ENCODE results near the gene PDCD5. TPM values are rescaled to one million over a fixed set of nuclear protein-coding genes. Genes with fewer than 3 reads are reported as not detected.

PDCD5 gene
- total RNA-seq, 2 donors from 2014 or later, result 71.8 to 80.9 TPM

GRCh38 chr19:32630338-32630737 is 49.3 kb downstream of the PDCD5 start:
- DNase-seq (ENCODE audit: low spot score), result no peak
- H3K4me1 Mint-ChIP-seq (ENCODE audit: low read depth in 2 of 2), result peaks cover 0 to 2% of the 10 kb centered on the region in 2 donors

GRCh38 chr19:32631381-32631780 is 50.4 kb downstream of the PDCD5 start:
- peaks cover 0 to 2% of the 10 kb centered on the region in 2 donors for H3K4me1 Mint-ChIP-seq (ENCODE audit: low read depth in 2 of 2)
- no peak overlapping the region for H3K4me3 Mint-ChIP-seq
- H3K36me3 Mint-ChIP-seq, result no peaks in the 10 kb centered on the region
- DNase-seq (ENCODE audit: low spot score) (no peak), ATAC-seq (no peak)
- no peaks in the 10 kb centered on the region for H3K9me3 Mint-ChIP-seq
- H3K27ac Mint-ChIP-seq, result no peak overlapping the region
- H3K27me3 Mint-ChIP-seq, result no peaks in the 10 kb centered on the region

More at GRCh38 chr19:32630338-32630737, 49.3 kb downstream of the PDCD5 start:
- Mint-ChIP-seq H3K27ac (no peak overlapping the region), H3K4me3 (no peak overlapping the region), H3K36me3 (no peaks in the 10 kb centered on the region), H3K9me3 (no peaks in the 10 kb centered on the region), H3K27me3 (no peaks in the 10 kb centered on the region)
- ATAC-seq, result no peak

Other genes starting within 250 kb of the PDCD5 start
- 10 to 100 TPM; 21.2 to 37.1 TPM for gene ZNF507, start 235.6 kb upstream of the PDCD5 start, total RNA-seq
- gene DPY19L3, start 175.4 kb upstream of the PDCD5 start, total RNA-seq, result 10 to 100 TPM; 25.3 to 40.7 TPM
- gene ANKRD27, start 94.0 kb downstream of the PDCD5 start, total RNA-seq, result 10 to 100 TPM; 47.3 to 55.6 TPM
- under 1 TPM in 1 of 2 donors, not detected in 1; 0.20 TPM for gene RGS9BP, start 94.7 kb downstream of the PDCD5 start, total RNA-seq
- 10 to 100 TPM; 19.6 to 21.7 TPM for gene NUDT19, start 110.6 kb downstream of the PDCD5 start, total RNA-seq
- under 1 TPM in 1 of 2 donors, not detected in 1; 0.29 TPM for gene TDRD12, start 138.6 kb downstream of the PDCD5 start, total RNA-seq

All from natural killer cell treated with Interleukin-12 subunit alpha and Interleukin-12 subunit beta and Interleukin-15 and Interleukin-18, amount 100 ng/mL, for 72 hours (primary cell).